Measurements from ENCODE around the gene HIP1. TPM values are rescaled to one million over a fixed set of nuclear protein-coding genes. Genes with fewer than 3 reads are reported as not detected.
"Not testable (repeated sequence)": the region's sequence is repeated elsewhere in the genome, so short reads cannot be mapped to it uniquely, and the experiment has no call there.

The HIP1 gene
- total RNA-seq, result 6.1 and 7.9 TPM in 2 replicates

GRCh38 chr7:75738604-75738974 is at the start of gene HIP1:
Gene HIP1, minus strand, starts transcription at chr7:75738941. Its CDS starts 21 bp downstream, at chr7:75738920.
- Mint-ChIP-seq H3K9me3 (no peaks in the 10 kb centered on the region), H3K27ac (peak within 1 kb of the TSS; percentile 97), H3K4me1 (peaks cover 38% of the 10 kb centered on the region), H3K4me3 (peak within 1 kb of the TSS; percentile 96), H3K27me3 (no peaks in the 10 kb centered on the region), H3K36me3 (ENCODE audit: low read depth) (peaks cover 2% of the 10 kb centered on the region)
- TF ChIP-seq CTCF (IDR thresholded peaks at IDR 0.05), result no peak
- POLR2A ChIA-PET, result interaction anchor here (1.8 to 4.1 kb wide), 4 partner anchors 14 to 120 kb away, joined by 4 to 49 read pairs (median 11); no protein-coding TSS in a partner anchor
- ATAC-seq (ENCODE audit: low read depth) (no peak), DNase-seq (no peak)
- CTCF ChIA-PET, result no interaction called here
- intact Hi-C loops (cut with micrococcal nuclease), result loop anchor here (2.0 to 10.0 kb wide), 2 partner anchors 50 to 664 kb away; partner anchors contain the start of gene RCC1L

GRCh38 chr7:75788154-75788847 is 49.6 kb upstream of the HIP1 start:
- H3K9me3 Mint-ChIP-seq; ATAC-seq (ENCODE audit: low read depth); H3K36me3 Mint-ChIP-seq (ENCODE audit: low read depth); H3K27me3 Mint-ChIP-seq; intact Hi-C loops (cut with micrococcal nuclease); H3K4me1 Mint-ChIP-seq; H3K4me3 Mint-ChIP-seq; DNase-seq; H3K27ac Mint-ChIP-seq; CTCF ChIA-PET: not testable (repeated sequence)
- POLR2A ChIA-PET, result interaction anchor here (0.6 kb wide), 1 partner anchor 31 kb away, joined by 3 read pairs; no protein-coding TSS in a partner anchor

- CTCF ChIA-PET, result not testable (repeated sequence)
Measured at GRCh38 chr7:75783058-75783457, 44.3 kb upstream of the HIP1 start.

GRCh38 chr7:75780647-75781273 is 42.0 kb upstream of the HIP1 start:
- CTCF ChIA-PET; H3K4me1 Mint-ChIP-seq; H3K9me3 Mint-ChIP-seq; DNase-seq; H3K4me3 Mint-ChIP-seq; H3K36me3 Mint-ChIP-seq (ENCODE audit: low read depth); H3K27ac Mint-ChIP-seq; POLR2A ChIA-PET; ATAC-seq (ENCODE audit: low read depth); intact Hi-C loops (cut with micrococcal nuclease): not testable (repeated sequence)
- H3K27me3 Mint-ChIP-seq, result peaks cover 26% of the 10 kb centered on the region

More at GRCh38 chr7:75783058-75783457, 44.3 kb upstream of the HIP1 start:
- ATAC-seq (ENCODE audit: low read depth); H3K27ac Mint-ChIP-seq; H3K4me3 Mint-ChIP-seq; DNase-seq; intact Hi-C loops (cut with micrococcal nuclease); H3K36me3 Mint-ChIP-seq (ENCODE audit: low read depth); H3K9me3 Mint-ChIP-seq; H3K4me1 Mint-ChIP-seq: not testable (repeated sequence)
- H3K27me3 Mint-ChIP-seq, result peaks cover 26% of the 10 kb centered on the region
- POLR2A ChIA-PET, result interaction anchor here (0.6 kb wide), 1 partner anchor 184 kb away, joined by 4 read pairs; no protein-coding TSS in a partner anchor

GRCh38 chr7:75779516-75779915 is 40.8 kb upstream of the HIP1 start:
- DNase-seq; POLR2A ChIA-PET; H3K36me3 Mint-ChIP-seq (ENCODE audit: low read depth); H3K27ac Mint-ChIP-seq; H3K4me3 Mint-ChIP-seq; H3K4me1 Mint-ChIP-seq; intact Hi-C loops (cut with micrococcal nuclease); CTCF ChIA-PET; ATAC-seq (ENCODE audit: low read depth); H3K9me3 Mint-ChIP-seq: not testable (repeated sequence)
- peaks cover 26% of the 10 kb centered on the region for H3K27me3 Mint-ChIP-seq

- H3K27me3 Mint-ChIP-seq, result peaks cover 26% of the 10 kb centered on the region
- intact Hi-C loops (cut with micrococcal nuclease); DNase-seq; H3K9me3 Mint-ChIP-seq; CTCF ChIA-PET; H3K27ac Mint-ChIP-seq; H3K4me1 Mint-ChIP-seq; H3K4me3 Mint-ChIP-seq; H3K36me3 Mint-ChIP-seq (ENCODE audit: low read depth); POLR2A ChIA-PET; ATAC-seq (ENCODE audit: low read depth): not testable (repeated sequence)
Measured at GRCh38 chr7:75779035-75779434, 40.3 kb upstream of the HIP1 start.

GRCh38 chr7:75776295-75776971 is 37.7 kb upstream of the HIP1 start:
- Mint-ChIP-seq H3K4me1 (peaks cover 6% of the 10 kb centered on the region), H3K9me3 (no peaks in the 10 kb centered on the region), H3K27ac (no peak overlapping the region), H3K4me3 (no peak overlapping the region), H3K27me3 (peaks cover 10% of the 10 kb centered on the region), H3K36me3 (ENCODE audit: low read depth) (no peaks in the 10 kb centered on the region)
- no peak for TF ChIP-seq CTCF (IDR thresholded peaks at IDR 0.05)
- ATAC-seq (ENCODE audit: low read depth), result peak; percentile 61
- CTCF ChIA-PET, result no interaction called here
- no peak for DNase-seq
- intact Hi-C loops (cut with micrococcal nuclease), result no loop called here
- POLR2A ChIA-PET, result no interaction called here

- CTCF ChIA-PET; POLR2A ChIA-PET; H3K27me3 Mint-ChIP-seq; H3K4me3 Mint-ChIP-seq; H3K27ac Mint-ChIP-seq; intact Hi-C loops (cut with micrococcal nuclease); ATAC-seq (ENCODE audit: low read depth); DNase-seq; H3K4me1 Mint-ChIP-seq; H3K36me3 Mint-ChIP-seq (ENCODE audit: low read depth); H3K9me3 Mint-ChIP-seq: not testable (repeated sequence)
Measured at GRCh38 chr7:75773958-75774357, 35.2 kb upstream of the HIP1 start.
